Measurements from ENCODE around the gene PRKAG1. TPM values are rescaled to one million over a fixed set of nuclear protein-coding genes. Genes with fewer than 3 reads are reported as not detected.

Gene PRKAG1
- polyA plus RNA-seq, 3 donors: 35.9 to 58.9 (median 50.1) TPM

GRCh38 chr12:49061157-49061650, 42.6 kb upstream of the PRKAG1 start:
- Mint-ChIP-seq H3K27ac (peak overlapping the region; percentile 32 to 99 (median 97)), H3K9me3 (no peaks in the 10 kb centered on the region), H3K36me3 (peaks cover 0 to 5% of the 10 kb centered on the region in 2 donors), H3K27me3 (ENCODE audit: low read depth in 3 of 3) (no peaks in the 10 kb centered on the region), H3K4me1 (peaks cover 44% of the 10 kb centered on the region), H3K4me3 (peak overlapping the region; percentile 90 to 95)
- Histone ChIP-seq H3K4me2 (replicated peaks; ENCODE audit: extremely low read depth, low read length, poor library complexity, severe bottlenecking) (peak overlapping the region; percentile 98), H4K20me1 (ENCODE audit: insufficient read depth, low read length) (peaks cover 30% of the 10 kb centered on the region), H3K9me3 (replicated peaks in 1 of 2; ENCODE audit: control insufficient read depth in 1 of 2, insufficient read depth in 1 of 2, low read length in 2 of 2) (no peaks in the 10 kb centered on the region), H2AFZ (ENCODE audit: insufficient read depth, low read depth, low read length, poor library complexity, severe bottlenecking) (peak overlapping the region; percentile 96), H3K79me2 (ENCODE audit: insufficient read depth, low read length) (peaks cover 50% of the 10 kb centered on the region), H3K4me1 (ENCODE audit: control insufficient read depth in 1 of 2, insufficient read depth in 2 of 2, low read length in 2 of 2) (peaks cover 37 to 40% of the 10 kb centered on the region in 2 donors), H3K4me3 (replicated peaks in 1 of 3; ENCODE audit: low read depth in 2 of 3, low read length in 3 of 3) (peak overlapping the region; percentile 75 to 97 (median 92)), H3K9ac (ENCODE audit: insufficient read depth, low read length, poor library complexity, severe bottlenecking) (peak overlapping the region; percentile 93), H3K27ac (ENCODE audit: low read depth in 1 of 2, low read length in 2 of 2) (peak overlapping the region in 1 of 2 donors; percentile 92), H3K27me3 (ENCODE audit: control insufficient read depth in 2 of 2, insufficient read depth in 2 of 2, low read length in 2 of 2) (no peaks in the 10 kb centered on the region), H3K36me3 (replicated peaks in 1 of 2; ENCODE audit: control insufficient read depth in 1 of 2, insufficient read depth in 2 of 2, low read length in 2 of 2) (no peaks in the 10 kb centered on the region)
- DNase-seq: no peak
- intact Hi-C loops (cut with micrococcal nuclease): loop anchor here in 1 of 2 donors (5.0 to 10.0 kb wide), 2 partner anchors 36 to 284 kb away; partner anchors contain the start of gene DNAJC22
- TF ChIP-seq CTCF (IDR thresholded peaks at IDR 0.05): no peak
- WGBS (ENCODE audit: insufficient coverage): 4% methylated on average over 13 of the region's 16 CpGs

GRCh38 chr12:49060237-49061156, 41.9 kb upstream of the PRKAG1 start, which contains the start of gene KMT2D:
KMT2D (minus strand) TSS chr12:49060794; CDS start chr12:49055324, 5,470 bp downstream.
- Mint-ChIP-seq H3K9me3 (no peaks in the 10 kb centered on the region), H3K27ac (peak within 1 kb of the TSS; percentile 96 to 99 (median 97)), H3K4me3 (peak within 1 kb of the TSS; percentile 96 to 97), H3K4me1 (peaks cover 51% of the 10 kb centered on the region), H3K27me3 (ENCODE audit: low read depth in 3 of 3) (no peaks in the 10 kb centered on the region), H3K36me3 (peaks cover 3 to 9% of the 10 kb centered on the region in 2 donors)
- H3K9ac ChIP-seq (ENCODE audit: insufficient read depth, low read length, poor library complexity, severe bottlenecking): peak within 1 kb of the TSS; percentile 93
- H3K36me3 ChIP-seq (replicated peaks in 1 of 2; ENCODE audit: control insufficient read depth in 1 of 2, insufficient read depth in 2 of 2, low read length in 2 of 2): no peaks in the 10 kb centered on the region
- TF ChIP-seq CTCF (IDR thresholded peaks at IDR 0.05): peak; percentile 14
- peak; percentile 84 to 92 (median 87) for DNase-seq
- WGBS (ENCODE audit: insufficient coverage): under 1% methylated on average over 66 of the region's 74 CpGs
- peaks cover 35% of the 10 kb centered on the region for H4K20me1 ChIP-seq (ENCODE audit: insufficient read depth, low read length)
- H3K4me1 ChIP-seq (ENCODE audit: control insufficient read depth in 1 of 2, insufficient read depth in 2 of 2, low read length in 2 of 2): peaks cover 43 to 47% of the 10 kb centered on the region in 2 donors
- peak within 1 kb of the TSS; percentile 96 for H2AFZ ChIP-seq (ENCODE audit: insufficient read depth, low read depth, low read length, poor library complexity, severe bottlenecking)
- H3K27me3 ChIP-seq (ENCODE audit: control insufficient read depth in 2 of 2, insufficient read depth in 2 of 2, low read length in 2 of 2): no peaks in the 10 kb centered on the region
- H3K4me2 ChIP-seq (replicated peaks; ENCODE audit: extremely low read depth, low read length, poor library complexity, severe bottlenecking): peak within 1 kb of the TSS; percentile 98
- no peaks in the 10 kb centered on the region for H3K9me3 ChIP-seq (replicated peaks in 1 of 2; ENCODE audit: control insufficient read depth in 1 of 2, insufficient read depth in 1 of 2, low read length in 2 of 2)
- H3K79me2 ChIP-seq (ENCODE audit: insufficient read depth, low read length): peaks cover 57% of the 10 kb centered on the region
- H3K27ac ChIP-seq (ENCODE audit: low read depth in 1 of 2, low read length in 2 of 2): peak within 1 kb of the TSS; percentile 68 to 92
- peak within 1 kb of the TSS; percentile 75 to 97 (median 92) for H3K4me3 ChIP-seq (replicated peaks in 1 of 3; ENCODE audit: low read depth in 2 of 3, low read length in 3 of 3)
- intact Hi-C loops (cut with micrococcal nuclease): loop anchor here in 1 of 2 donors (5.0 to 10.0 kb wide), 2 partner anchors 37 to 284 kb away; partner anchors contain the start of gene DNAJC22
